GM19463 (cell line): ENCODE measurements around the gene BAG1.

ENCODE experiments used
- ATAC-seq: cut with Tn5 transposase; IDR thresholded peaks from one replicate; pipeline ENCODE4 v1.9.1; 2021; ENCODE audit warnings: mild to moderate bottlenecking, moderate library complexity; ENCODE audit not compliant: unreplicated experiment

Gene BAG1

GRCh38 chr9:33245341-33245740, 19.2 kb downstream of the BAG1 start:
- no peak for ATAC-seq

- no peak for ATAC-seq
Measured at GRCh38 chr9:33244137-33244784, 20.2 kb downstream of the BAG1 start.

GRCh38 chr9:33242609-33243134, 21.8 kb downstream of the BAG1 start:
- no peak for ATAC-seq

GRCh38 chr9:33241298-33241697, 23.2 kb downstream of the BAG1 start:
- no peak for ATAC-seq

GRCh38 chr9:33239921-33240320, 24.6 kb downstream of the BAG1 start, which contains the start of gene SPINK4:
Gene SPINK4, plus strand, starts transcription at chr9:33240167. Its CDS starts 42 bp downstream, at chr9:33240209.
- ATAC-seq: no peak

- no peak for ATAC-seq
Measured at GRCh38 chr9:33236571-33236970, 27.9 kb downstream of the BAG1 start.

- no peak for ATAC-seq
Measured at GRCh38 chr9:33234511-33235467, 29.7 kb downstream of the BAG1 start.

GRCh38 chr9:33233626-33234342, 30.7 kb downstream of the BAG1 start:
- no peak for ATAC-seq

GRCh38 chr9:33232815-33233214, 31.7 kb downstream of the BAG1 start:
- ATAC-seq: no peak

- no peak for ATAC-seq
Measured at GRCh38 chr9:33231623-33231942, 32.9 kb downstream of the BAG1 start.

- no peak for ATAC-seq
Measured at GRCh38 chr9:33230756-33231622, 33.5 kb downstream of the BAG1 start.

- ATAC-seq: no peak
Measured at GRCh38 chr9:33229359-33230114, 35.0 kb downstream of the BAG1 start.

GRCh38 chr9:33228606-33229005, 35.9 kb downstream of the BAG1 start:
- no peak for ATAC-seq

- ATAC-seq: no peak
Measured at GRCh38 chr9:33227741-33228140, 36.8 kb downstream of the BAG1 start.

GRCh38 chr9:33227008-33227398, 37.5 kb downstream of the BAG1 start:
- peak; percentile 74 for ATAC-seq

GRCh38 chr9:33225319-33226147, 39.0 kb downstream of the BAG1 start:
- ATAC-seq: no peak

GRCh38 chr9:33223696-33224095, 40.8 kb downstream of the BAG1 start:
- no peak for ATAC-seq

- no peak for ATAC-seq
Measured at GRCh38 chr9:33222031-33222430, 42.5 kb downstream of the BAG1 start.

- no peak for ATAC-seq
Measured at GRCh38 chr9:33221568-33221884, 43.0 kb downstream of the BAG1 start.
